Muscle of leg (tissue), 16 donors: ENCODE results near the gene SRSF4. TPM values are rescaled to one million over a fixed set of nuclear protein-coding genes. Genes with fewer than 3 reads are reported as not detected.

ENCODE experiments used
- DNase-seq: peaks from one replicate; pipeline ENCODE4 v3.0.0; 2013
- H3K27ac ChIP-seq: one replicate; pipeline ENCODE4 v1.5.1; 2013; ENCODE audit warnings: mild to moderate bottlenecking, low read length, control low read depth
- H3K27me3 ChIP-seq: one replicate; pipeline ENCODE4 v1.6.1; 2013; ENCODE audit warnings: low read length; ENCODE audit not compliant: control insufficient read depth, insufficient read depth
- H3K36me3 ChIP-seq: one replicate; pipeline ENCODE4 v1.6.1; 2013; ENCODE audit warnings: low read length; ENCODE audit not compliant: control insufficient read depth, insufficient read depth
- H3K4me1 ChIP-seq: one replicate; pipeline ENCODE4 v1.6.1; 2013; ENCODE audit warnings: low read length; ENCODE audit not compliant: control insufficient read depth, insufficient read depth
- H3K4me3 ChIP-seq: one replicate; pipeline ENCODE4 v1.5.1; 2013; ENCODE audit warnings: low read length, control low read depth
- H3K9me3 ChIP-seq: replicated peaks from 2 replicates; pipeline ENCODE4 v1.6.1; 2013; ENCODE audit warnings: low read depth, low read length; ENCODE audit not compliant: control insufficient read depth
- WGBS: methylation state at CpG from one replicate; pipeline ENCODE4 v1.1.5; 2013; ENCODE audit warnings: missing lambda C conversion rate; ENCODE audit not compliant: insufficient coverage; 5-methylcytosine and 5-hydroxymethylcytosine counted together
- long read RNA-seq, 11 donors: transcript quantifications; one replicate each; lab custom pipeline, GENCODE V29; 2026
- polyA plus RNA-seq, 8 donors: library from polyadenylated mRNA; unstranded; fragments of 120-200 nt; gene quantifications; one replicate each; pipeline versions ENCODE4 v1.2.1 to v1.2.3, GENCODE V29; 2013; ENCODE audit warnings: inconsistent platforms in 1 of 8, low replicate concordance in 1 of 8; ENCODE audit not compliant: insufficient read length in 8 of 8, insufficient read depth in 1 of 8
- total RNA-seq: library from RNA; stranded (reverse); fragments of 120-200 nt; gene quantifications from one replicate; pipeline ENCODE4 v1.2.4, GENCODE V29; 2013

SRSF4 gene
- total RNA-seq (29.8 TPM), polyA plus RNA-seq (10 to 100 TPM; 65.7 to 78.3 (median 67.8) TPM)
- long read RNA-seq, donor 1, transcript SRSF4-201 (6 exons, 2,387 nt): major isoform, 5 of 6 reads
- long read RNA-seq, donor 1, partial matches to known transcripts: 0 of 6 reads
- long read RNA-seq, donor 1, other reads (novel, unspliced or antisense): 0 of 6 reads
- long read RNA-seq, donor 2, partial matches to known transcripts: 5 of 8 reads
- long read RNA-seq, donor 2, other reads (novel, unspliced or antisense): 0 of 8 reads
- long read RNA-seq, donor 3, transcript SRSF4-201 (6 exons, 2,387 nt): major isoform, 23 of 24 reads
- long read RNA-seq, donor 3, partial matches to known transcripts: 0 of 24 reads
- long read RNA-seq, donor 3, other reads (novel, unspliced or antisense): 0 of 24 reads
- long read RNA-seq, donor 4, transcript SRSF4-201 (6 exons, 2,387 nt): major isoform, 15 of 15 reads
- long read RNA-seq, donor 4, partial matches to known transcripts: 0 of 15 reads
- long read RNA-seq, donor 4, other reads (novel, unspliced or antisense): 0 of 15 reads
- long read RNA-seq, donor 5, transcript SRSF4-201 (6 exons, 2,387 nt): major isoform, 41 of 49 reads
- long read RNA-seq, donor 5, transcript SRSF4-202 (5 exons, 1,264 nt): minor isoform, 8 of 49 reads
- long read RNA-seq, donor 5, partial matches to known transcripts: 0 of 49 reads
- long read RNA-seq, donor 5, other reads (novel, unspliced or antisense): 0 of 49 reads
- long read RNA-seq, donor 6, transcript SRSF4-201 (6 exons, 2,387 nt): major isoform, 29 of 30 reads
- long read RNA-seq, donor 6, partial matches to known transcripts: 0 of 30 reads
- long read RNA-seq, donor 6, other reads (novel, unspliced or antisense): 0 of 30 reads
- long read RNA-seq, donor 7, transcript SRSF4-201 (6 exons, 2,387 nt): major isoform, 30 of 31 reads
- long read RNA-seq, donor 7, partial matches to known transcripts: 0 of 31 reads
- long read RNA-seq, donor 7, other reads (novel, unspliced or antisense): 0 of 31 reads
- long read RNA-seq, donor 8, transcript SRSF4-201 (6 exons, 2,387 nt): major isoform, 23 of 23 reads
- long read RNA-seq, donor 8, partial matches to known transcripts: 0 of 23 reads
- long read RNA-seq, donor 8, other reads (novel, unspliced or antisense): 0 of 23 reads
- long read RNA-seq, donor 9, transcript SRSF4-201 (6 exons, 2,387 nt): major isoform, 20 of 30 reads
- long read RNA-seq, donor 9, partial matches to known transcripts: 8 of 30 reads
- long read RNA-seq, donor 9, other reads (novel, unspliced or antisense): 0 of 30 reads
- long read RNA-seq, donor 10, transcript SRSF4-201 (6 exons, 2,387 nt): major isoform, 19 of 20 reads
- long read RNA-seq, donor 10, partial matches to known transcripts: 0 of 20 reads
- long read RNA-seq, donor 10, other reads (novel, unspliced or antisense): 0 of 20 reads
- long read RNA-seq, donor 11, transcript SRSF4-201 (6 exons, 2,387 nt): major isoform, 19 of 20 reads
- long read RNA-seq, donor 11, partial matches to known transcripts: 0 of 20 reads
- long read RNA-seq, donor 11, other reads (novel, unspliced or antisense): 0 of 20 reads

GRCh38 chr1:29181413-29182225, at the start of gene SRSF4:
Gene SRSF4, minus strand, starts transcription at chr1:29181900. Its CDS starts 148 bp downstream, at chr1:29181752.
- H3K4me1 ChIP-seq: peaks cover 12% of the 10 kb centered on the region

GRCh38 chr1:29230553-29231378, 49.1 kb upstream of the SRSF4 start, which contains the start of gene MECR:
Gene MECR, minus strand, starts transcription at chr1:29230934. Its CDS starts 28 bp downstream, at chr1:29230906.
- H3K9me3 ChIP-seq: no peaks in the 10 kb centered on the region
- H3K4me3 ChIP-seq: peak within 1 kb of the TSS; percentile 97
- H3K27me3 ChIP-seq: peaks cover under 1% of the 10 kb centered on the region
- WGBS: under 1% methylated on average over 41 of the region's 52 CpGs
- no peaks in the 10 kb centered on the region for H3K36me3 ChIP-seq
- H3K27ac ChIP-seq: peak within 1 kb of the TSS; percentile 76
- peak; percentile 95 for DNase-seq
- H3K4me1 ChIP-seq: peaks cover 10% of the 10 kb centered on the region

More at GRCh38 chr1:29181413-29182225, at the start of gene SRSF4:
- H3K36me3 ChIP-seq: peaks cover 8% of the 10 kb centered on the region
- peak within 1 kb of the TSS; percentile 100 for H3K27ac ChIP-seq
- H3K4me3 ChIP-seq: peak within 1 kb of the TSS; percentile 99
- no peaks in the 10 kb centered on the region for H3K27me3 ChIP-seq
- no peaks in the 10 kb centered on the region for H3K9me3 ChIP-seq
- DNase-seq: peak; percentile 100
- WGBS: under 1% methylated on average over 100 of the region's 100 CpGs

GRCh38 chr1:29230204-29230552, 48.5 kb upstream of the SRSF4 start:
- Histone ChIP-seq H3K4me1 (peaks cover 9% of the 10 kb centered on the region), H3K27ac (peak overlapping the region; percentile 76), H3K4me3 (peak overlapping the region; percentile 97), H3K27me3 (no peaks in the 10 kb centered on the region), H3K9me3 (no peaks in the 10 kb centered on the region), H3K36me3 (no peaks in the 10 kb centered on the region)
- WGBS: 0% methylated on average over 2 of the region's 4 CpGs
- no peak for DNase-seq

GRCh38 chr1:29227511-29227910, 45.8 kb upstream of the SRSF4 start:
- no peak for DNase-seq
- H3K27me3 ChIP-seq: no peaks in the 10 kb centered on the region
- H3K4me3 ChIP-seq: no peak overlapping the region
- H3K9me3 ChIP-seq: no peaks in the 10 kb centered on the region
- no peak overlapping the region for H3K27ac ChIP-seq
- 76% methylated on average over 3 of the region's 5 CpGs for WGBS
- H3K36me3 ChIP-seq: peaks cover 21% of the 10 kb centered on the region
- peaks cover 9% of the 10 kb centered on the region for H3K4me1 ChIP-seq

GRCh38 chr1:29225361-29225760, 43.7 kb upstream of the SRSF4 start:
- WGBS: 66% methylated on average over 4 of the region's 4 CpGs

GRCh38 chr1:29224356-29224837, 42.7 kb upstream of the SRSF4 start:
- no peaks in the 10 kb centered on the region for H3K4me1 ChIP-seq
- no peak for DNase-seq
- H3K27me3 ChIP-seq: no peaks in the 10 kb centered on the region
- H3K27ac ChIP-seq: no peak overlapping the region
- no peak overlapping the region for H3K4me3 ChIP-seq
- H3K9me3 ChIP-seq: no peaks in the 10 kb centered on the region
- peaks cover 31% of the 10 kb centered on the region for H3K36me3 ChIP-seq
- 85% methylated on average over 2 of the region's 5 CpGs for WGBS

More at GRCh38 chr1:29225361-29225760, 43.7 kb upstream of the SRSF4 start:
- DNase-seq: no peak
- Histone ChIP-seq H3K4me3 (no peak overlapping the region), H3K27ac (no peak overlapping the region), H3K9me3 (no peaks in the 10 kb centered on the region), H3K36me3 (peaks cover 29% of the 10 kb centered on the region), H3K27me3 (no peaks in the 10 kb centered on the region), H3K4me1 (peaks cover 4% of the 10 kb centered on the region)

GRCh38 chr1:29223521-29223920, 41.8 kb upstream of the SRSF4 start:
- Histone ChIP-seq H3K36me3 (peaks cover 35% of the 10 kb centered on the region), H3K4me3 (no peak overlapping the region), H3K4me1 (no peaks in the 10 kb centered on the region), H3K27ac (no peak overlapping the region), H3K27me3 (no peaks in the 10 kb centered on the region), H3K9me3 (no peaks in the 10 kb centered on the region)
- DNase-seq: no peak
- 83% methylated on average over 6 of the region's 6 CpGs for WGBS

GRCh38 chr1:29222686-29223085, 41.0 kb upstream of the SRSF4 start:
- no peaks in the 10 kb centered on the region for H3K27me3 ChIP-seq
- H3K27ac ChIP-seq: no peak overlapping the region
- peaks cover 36% of the 10 kb centered on the region for H3K36me3 ChIP-seq
- H3K9me3 ChIP-seq: no peaks in the 10 kb centered on the region
- no peak for DNase-seq
- 83% methylated on average over 1 of the region's 1 CpG for WGBS
- H3K4me3 ChIP-seq: no peak overlapping the region
- H3K4me1 ChIP-seq: no peaks in the 10 kb centered on the region
